Stimulated activated CD4-positive, alpha-beta T cell treated with anti-CD3 and anti-CD28 coated beads, Interleukin-15, amount 100 ng/mL, for 48 hours (primary cell): Measurements from ENCODE around the gene HPS1.

Experiments
- DNase-seq, 2 donors: peaks; one replicate each; pipeline ENCODE4 v3.0.0-alpha.2; 2020; ENCODE audit warnings: low read depth in 2 of 2

The HPS1 gene

DNA sequence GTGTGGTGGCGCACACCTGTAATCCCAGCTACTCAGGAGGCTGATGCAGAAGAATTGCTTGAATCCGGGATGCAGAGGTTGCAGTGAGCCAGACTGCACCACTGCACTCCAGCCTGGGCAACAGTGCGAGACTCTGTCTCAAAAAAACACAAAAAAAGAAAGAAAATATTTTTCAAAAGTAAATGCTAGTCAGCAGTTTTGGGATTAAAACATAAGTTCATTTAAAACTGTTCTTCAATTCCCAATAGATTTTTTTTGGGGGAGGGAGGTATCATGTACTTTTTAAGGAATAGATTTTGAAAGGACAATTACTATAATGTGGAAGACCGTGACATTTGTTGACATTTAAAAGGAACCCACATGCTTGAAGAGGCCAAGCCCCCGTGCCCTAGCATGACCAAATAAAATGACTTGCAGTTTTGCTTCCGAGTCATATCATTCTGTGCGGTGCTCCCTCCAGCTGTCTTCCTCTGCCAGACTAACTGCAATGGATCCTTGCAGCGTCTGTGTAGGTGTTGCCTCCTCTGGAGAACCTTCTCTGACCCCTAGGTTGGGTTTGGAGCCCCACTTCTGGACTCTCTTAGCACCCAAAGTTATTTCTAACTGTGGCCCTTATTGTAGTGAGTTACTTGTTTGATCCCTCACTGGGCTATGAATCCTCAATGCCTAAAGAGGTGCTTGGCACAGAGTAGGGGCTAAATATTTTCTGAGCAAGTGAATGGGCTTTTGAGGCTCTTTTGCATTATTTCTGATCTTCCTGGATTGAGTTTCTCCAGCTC is 17.4 kb upstream of the HPS1 start:
- DNase-seq: no peak

DNA sequence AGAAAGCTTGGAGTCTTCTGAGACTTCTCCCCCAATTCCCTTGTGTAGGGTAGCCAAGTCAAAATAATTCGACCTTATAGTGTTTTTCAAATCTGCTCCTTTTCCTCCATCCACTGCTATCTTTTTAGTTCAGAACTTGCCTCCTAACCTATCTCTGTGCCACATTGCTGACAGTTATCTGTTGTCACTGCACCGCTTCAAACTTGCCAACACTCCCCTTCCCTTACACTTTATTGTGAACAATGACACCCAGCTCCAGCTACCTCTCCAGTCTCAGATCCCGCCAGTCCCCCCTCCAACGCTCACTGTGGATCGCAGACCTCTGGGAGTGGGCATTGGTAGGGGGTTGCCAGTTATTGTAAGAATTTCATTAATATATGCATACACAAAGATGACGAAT is 16.3 kb upstream of the HPS1 start:
- DNase-seq: no peak

DNA sequence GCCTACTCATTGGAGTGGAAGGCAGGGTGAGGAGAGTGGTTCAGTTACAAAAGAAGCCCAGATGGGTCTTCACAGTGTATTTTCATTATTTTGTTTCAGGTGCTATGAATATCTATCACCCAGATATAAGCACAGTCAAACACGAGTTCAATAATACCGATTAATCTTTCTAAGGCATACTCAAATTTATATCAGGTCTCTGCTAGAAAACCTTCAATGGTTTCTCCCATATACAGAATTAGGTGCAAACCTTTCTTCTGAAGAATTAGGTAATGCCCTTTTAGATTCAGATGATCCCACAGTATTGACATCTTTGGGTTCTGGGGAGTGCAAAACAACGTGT is 14.7 kb upstream of the HPS1 start:
- DNase-seq: no peak

DNA sequence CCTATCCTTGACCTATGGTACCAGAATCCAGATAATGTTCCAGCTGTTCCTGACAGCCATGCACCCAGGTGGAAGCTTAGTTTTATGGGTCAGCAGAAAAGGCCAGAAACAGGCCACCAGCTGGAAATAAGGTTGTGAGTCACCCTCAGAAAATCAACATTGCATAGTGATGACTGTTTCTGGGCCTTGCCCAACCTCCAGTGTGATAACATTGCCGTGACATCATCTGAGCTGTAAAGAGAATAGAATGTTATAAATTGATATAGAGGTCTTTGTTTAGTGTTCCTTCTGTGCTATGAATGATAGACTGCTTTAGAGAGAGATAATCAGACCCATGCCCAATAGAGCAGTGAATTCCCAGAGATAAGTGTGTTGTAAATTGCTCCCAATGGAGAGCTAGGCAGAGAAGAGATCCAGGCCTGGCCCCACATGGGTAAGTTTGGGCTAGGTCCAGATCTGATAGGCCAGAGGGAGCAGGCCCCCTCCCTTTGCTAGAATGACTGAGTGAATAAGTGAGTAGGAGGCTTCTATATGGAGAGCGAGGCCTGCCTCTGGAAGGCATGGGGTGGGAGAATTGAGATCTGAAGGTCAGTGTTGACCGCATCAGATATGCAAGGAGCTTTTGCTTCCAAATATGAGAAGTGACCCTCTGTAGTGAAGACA is 14.2 kb upstream of the HPS1 start:
- DNase-seq: no peak

DNA sequence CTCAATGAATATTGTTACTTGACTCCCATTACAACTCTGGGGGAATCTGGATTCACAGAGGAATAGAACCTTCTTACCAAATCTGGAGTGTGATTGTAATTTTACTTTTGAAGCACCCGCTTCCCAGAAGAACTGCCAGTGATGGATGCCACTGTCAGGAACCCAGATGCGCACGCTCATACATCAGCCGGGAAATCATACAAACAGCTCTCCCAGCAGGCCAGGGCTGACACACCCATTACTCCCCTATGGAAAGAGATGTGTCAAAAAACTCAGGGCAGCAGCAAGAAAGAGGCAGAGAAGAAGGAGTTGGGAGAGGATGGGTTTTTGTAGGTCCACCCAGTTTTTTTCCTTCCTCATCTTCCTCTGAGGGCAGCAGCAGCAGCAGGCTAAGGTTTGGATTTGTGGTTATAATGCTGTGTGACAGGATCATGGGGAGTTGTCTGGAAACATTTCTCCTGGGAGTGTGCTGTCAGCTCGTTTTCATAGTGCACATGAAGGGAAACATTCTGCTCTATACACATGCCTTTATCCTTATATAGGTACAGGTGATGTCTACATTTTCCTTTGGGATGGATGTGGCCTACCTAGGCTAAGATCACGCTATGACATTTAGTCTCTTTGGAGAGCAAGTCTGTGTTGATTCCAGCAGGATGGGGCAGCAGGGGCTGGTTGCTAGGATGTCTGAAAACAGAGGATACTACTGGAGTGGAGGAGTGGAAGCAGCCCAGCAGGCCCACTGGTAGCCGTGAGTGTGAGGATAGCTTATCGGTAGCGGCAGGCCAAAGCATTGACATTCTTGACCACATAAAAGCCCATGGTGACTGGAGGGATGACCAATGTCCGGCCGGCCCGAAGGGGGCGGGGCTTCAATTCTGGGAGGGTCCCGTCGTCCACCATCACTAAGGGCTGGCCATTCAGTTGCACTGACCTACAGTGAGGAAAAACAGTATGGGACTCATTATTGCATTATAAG is 12.4 kb upstream of the HPS1 start:
- DNase-seq: no peak

DNA sequence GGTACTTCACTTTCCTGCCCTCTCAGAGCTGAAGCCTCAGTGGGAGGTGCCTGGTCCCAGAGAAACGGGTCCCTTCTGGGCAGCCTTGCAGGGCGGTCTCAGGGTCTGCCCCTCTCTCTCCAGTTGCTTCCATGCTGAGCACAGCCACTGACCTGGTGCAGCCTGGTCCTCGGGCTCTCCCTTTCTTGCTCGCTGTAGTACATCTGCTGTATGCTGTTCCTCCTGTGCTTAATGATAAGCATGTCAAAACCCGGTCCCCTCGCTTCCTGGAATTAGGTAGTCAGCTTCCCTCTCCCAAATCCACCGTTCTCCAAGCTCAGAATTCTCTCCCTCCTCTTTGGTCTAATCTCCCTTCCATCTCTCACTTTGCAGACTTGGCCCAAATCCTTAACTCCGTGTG is 11.0 kb upstream of the HPS1 start:
- DNase-seq: no peak

DNA sequence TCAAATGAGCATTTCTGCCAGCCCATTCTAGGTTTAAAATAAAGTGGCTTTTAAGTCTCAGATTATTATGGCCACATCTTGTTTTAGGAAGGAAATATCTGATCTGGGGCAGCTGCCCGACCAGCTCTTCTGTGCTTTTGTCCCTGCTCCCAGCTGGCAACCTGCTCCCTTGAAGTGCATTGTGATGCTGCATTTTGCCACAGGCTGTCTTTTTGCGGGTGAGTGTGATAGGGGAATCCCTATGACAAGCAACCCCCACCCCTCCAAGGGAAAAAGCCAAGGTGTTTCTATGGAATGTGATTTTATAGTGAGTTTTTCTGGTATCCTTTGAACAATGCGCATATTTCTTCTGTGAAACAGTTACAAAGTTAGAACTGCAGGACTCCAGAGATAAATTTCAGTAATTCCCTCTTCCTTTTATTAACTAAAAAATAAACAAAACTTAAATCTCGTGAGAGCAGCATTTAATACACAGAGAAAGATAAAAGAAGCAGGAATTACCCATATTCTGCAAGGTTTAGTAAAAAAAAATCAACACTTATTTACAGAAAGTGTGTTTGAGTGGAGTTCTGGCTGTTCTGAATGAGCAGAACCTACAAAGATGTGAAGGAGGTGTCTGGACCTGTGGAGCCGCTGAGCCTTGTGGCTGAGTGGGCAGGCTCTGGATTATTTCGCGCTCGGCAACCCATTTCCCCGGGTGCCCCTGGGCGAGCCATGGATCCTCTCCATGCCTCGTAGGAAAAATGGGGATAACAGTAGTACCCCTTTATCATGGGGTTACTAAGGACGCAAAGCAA is 10.1 kb upstream of the HPS1 start:
- DNase-seq: no peak

DNA sequence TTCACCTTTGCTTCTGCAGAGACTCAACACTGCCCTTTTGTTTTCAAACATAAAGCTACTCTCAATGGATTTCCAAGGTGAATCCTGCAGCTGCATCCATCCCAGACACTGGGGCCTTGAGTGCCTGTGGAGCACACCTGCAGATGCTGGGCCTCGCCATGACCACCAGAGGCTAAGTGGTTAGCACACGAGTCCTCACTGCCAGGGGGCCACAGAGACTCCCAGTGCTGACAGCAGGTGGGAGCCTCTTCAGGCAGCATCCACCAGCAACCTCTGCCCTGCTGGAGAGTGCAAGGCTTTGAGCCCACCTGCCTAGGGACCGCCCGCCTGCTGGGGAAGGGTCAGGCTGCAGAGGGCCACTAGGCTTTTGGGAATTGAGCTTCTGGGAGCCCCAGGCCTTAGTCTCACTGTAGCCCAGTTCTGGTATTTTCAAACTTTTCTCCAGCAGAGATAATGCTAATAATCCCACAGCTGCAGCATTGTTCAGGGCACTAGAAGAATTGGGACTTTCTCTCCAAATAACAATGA is 9.4 kb upstream of the HPS1 start:
- DNase-seq: no peak

DNA sequence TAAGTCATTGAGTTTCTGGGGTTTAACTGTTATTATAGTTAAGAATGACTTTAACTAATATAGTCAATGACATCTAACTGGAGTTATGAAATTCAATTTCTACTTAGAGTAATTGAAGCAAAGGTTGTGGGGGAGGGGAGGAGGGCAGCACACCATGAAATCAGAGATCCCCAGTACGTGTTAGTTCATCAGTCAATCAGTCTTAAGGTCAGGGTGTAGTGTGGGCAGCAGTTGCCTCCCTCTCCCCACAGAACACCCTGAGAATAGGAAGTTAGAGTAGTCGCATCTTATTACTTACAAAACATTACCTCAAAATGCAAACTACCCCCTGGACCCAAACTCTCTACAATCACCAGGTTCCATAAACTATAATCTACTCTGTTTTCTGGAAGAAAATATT is 7.0 kb upstream of the HPS1 start:
- no peak for DNase-seq

DNA sequence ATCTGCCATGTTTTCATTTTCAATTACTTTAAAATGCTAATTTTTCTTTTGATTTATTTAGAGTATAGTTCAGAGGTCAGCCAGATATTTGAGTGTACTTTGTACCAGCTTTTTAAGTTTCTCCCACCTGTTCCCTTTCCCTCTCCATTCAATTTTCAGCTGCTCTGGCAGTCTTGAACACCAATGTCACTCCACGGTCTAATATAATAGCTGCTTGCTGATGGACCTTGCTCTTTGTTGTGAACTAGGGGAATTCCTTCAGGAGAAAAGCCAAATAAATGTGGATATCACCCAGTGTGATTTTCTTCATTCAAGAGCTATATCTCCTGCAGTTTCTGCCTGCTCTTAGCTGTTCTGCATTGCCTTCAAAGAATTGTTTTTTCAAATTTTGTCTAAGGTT is 3.9 kb upstream of the HPS1 start:
- DNase-seq: no peak

DNA sequence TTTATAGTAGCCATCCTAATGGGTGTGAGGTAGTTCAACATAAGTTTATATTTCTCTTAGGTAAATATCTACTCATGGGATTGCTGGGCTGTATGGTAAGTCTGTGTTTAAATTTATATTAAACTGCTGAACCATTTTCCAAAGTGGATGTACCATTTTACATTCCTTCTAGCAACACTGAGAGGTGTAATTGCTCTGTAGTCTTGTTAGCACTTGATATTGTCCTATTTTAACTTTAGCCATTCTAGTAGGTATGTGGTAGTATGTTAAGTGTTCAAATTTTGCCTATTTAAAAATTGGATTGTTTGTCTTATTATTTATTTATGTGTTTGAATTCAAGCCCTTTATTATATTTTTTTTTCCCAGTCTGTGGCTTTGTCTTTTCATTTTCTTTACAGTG is 2.6 kb upstream of the HPS1 start:
- DNase-seq: no peak

DNA sequence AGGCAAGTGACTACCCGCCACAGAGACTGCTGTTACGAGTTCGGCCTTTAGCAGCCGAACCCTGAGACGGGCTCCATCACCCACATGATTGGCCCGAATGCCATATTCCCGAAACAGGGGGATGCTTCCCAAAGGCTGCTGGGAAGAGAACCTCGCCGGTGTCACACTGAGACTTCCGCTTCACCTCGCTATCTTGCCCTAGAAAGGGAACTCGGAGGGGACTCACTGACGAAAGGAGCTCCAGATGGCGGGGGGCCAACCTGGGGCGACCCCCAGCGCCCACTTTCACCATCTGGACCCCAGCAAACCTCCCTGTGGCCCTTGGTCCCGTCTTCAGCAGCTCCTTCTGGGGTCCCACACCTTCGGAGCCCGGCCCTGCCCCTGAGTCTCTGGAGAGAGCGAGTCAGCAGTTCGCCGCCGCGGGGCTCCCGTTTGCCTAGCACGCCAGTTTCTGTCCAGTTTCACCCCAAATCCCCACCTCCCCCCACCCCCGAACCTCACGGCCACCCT is 529 bp downstream of the HPS1 start:
- DNase-seq: peak in 1 of 2 donors; percentile 19

DNA sequence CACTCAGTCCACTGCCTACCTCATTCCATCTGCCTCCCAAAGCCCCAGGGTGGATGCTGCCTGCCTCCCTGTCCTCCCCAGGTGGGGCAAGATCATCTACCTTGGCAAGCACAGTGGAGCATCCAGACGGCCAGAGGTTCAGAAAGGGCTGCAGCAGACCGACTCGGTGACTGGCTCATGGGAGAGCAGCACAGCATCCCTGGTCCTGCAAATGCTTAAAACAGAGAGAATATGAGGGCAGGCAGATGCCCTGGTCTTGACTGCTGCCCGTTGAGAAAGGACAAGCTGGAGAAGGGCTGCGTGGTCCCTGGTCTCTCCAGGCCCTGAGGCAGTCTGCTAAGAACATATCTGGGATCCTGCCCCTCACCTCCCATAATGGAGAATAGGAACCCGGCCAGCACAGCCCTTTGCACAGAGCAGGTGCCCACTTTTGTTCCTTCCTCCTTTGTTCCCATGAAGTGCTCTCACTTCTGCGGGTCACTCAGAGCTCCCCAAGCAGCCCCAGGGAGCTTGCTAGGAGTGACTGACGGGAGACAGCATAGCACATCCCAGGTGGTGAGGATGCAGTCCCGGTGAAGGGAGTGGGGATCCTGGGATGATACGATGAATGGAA is 1.4 kb downstream of the HPS1 start:
- DNase-seq: no peak

DNA sequence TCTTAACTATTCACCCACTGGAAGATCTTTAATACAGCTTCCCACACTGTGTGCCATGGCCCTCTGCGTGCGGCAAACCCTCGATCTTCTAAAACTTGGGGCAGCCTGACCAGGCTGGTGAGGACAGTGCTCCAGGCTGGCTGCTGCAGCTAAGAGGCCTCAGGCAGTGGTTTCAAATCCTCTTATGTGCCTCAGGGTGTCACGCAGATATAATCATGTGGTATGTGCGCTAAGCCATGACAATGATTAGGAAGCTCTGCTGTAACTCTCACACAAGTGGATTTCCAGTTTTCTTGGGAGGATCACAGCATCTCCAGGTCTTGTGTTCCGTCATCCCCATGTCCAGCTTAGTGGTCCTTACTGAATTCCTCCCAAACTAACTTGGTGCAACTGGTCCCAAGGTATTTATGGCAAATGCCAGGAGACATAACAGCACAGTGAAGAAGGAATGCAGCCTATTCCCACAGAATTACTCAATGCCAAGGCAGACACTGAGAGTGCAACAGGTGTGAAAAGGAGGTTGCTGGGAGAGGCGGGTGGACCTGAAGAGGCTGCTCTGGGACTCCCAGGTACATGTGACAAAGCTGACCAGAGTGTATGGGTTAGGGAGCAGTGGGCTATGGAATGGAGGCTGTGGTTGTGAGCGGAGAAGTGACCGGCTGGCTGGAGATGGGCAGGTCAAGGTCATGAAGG is 2.3 kb downstream of the HPS1 start:
- DNase-seq: no peak

DNA sequence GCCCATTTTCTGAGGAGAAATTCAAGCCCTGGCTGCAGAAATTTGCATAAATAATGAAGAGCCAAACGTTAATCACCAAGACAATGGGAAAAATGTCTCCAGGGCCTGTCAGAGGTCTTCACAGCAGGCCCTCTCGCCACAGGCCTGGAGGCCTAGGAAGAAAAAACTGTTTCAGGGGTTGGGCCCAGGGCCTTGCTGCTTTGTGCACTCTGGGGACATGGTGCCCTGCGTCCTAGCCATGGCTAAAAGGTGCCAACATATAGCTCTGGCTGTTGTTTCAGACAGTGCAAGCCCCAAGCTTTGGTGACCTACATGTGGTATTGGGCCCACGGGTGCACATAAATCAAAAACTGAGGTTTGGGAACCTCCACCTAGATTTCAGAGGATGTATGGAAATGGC is 8.0 kb downstream of the HPS1 start:
- no peak for DNase-seq

DNA sequence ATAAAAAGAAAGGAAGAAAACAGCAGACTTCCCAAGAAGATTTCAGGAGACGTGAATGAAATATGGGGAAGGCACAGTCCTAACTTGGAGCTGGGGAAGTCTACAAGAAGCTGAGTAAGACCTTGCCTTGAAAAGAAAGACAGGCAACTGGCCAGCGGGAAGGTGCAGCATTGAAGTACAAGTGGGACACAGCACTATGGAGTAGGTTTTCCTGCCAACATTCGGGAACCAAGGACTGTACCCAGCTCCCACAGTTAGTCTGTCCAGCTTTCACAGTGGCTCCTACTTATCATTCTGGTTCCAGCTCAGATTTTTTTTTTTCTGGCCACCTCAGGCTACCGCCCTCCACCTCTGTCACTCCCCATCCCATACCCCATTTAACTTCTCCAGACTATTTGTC is 10.0 kb downstream of the HPS1 start:
- no peak for DNase-seq

DNA sequence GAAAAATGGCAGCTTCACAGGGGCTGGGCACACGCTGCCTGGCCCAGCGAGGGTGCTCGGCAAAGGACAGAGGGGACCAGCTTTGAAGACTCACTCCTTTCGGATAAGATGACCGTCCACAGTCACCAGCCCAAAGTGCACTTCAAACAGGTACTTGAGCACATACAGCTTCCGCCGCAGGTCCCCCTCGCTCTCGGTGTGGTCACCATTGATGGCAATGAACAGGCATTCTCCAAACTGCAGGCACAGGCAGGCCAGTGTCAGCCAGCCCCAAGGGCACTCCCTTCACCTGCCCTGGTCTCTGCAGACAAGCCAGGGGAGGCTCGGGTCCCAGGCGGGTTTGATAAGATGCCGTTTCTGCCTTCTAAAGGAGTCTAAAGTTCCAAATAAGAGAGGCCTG is 11.6 kb downstream of the HPS1 start:
- DNase-seq: no peak

DNA sequence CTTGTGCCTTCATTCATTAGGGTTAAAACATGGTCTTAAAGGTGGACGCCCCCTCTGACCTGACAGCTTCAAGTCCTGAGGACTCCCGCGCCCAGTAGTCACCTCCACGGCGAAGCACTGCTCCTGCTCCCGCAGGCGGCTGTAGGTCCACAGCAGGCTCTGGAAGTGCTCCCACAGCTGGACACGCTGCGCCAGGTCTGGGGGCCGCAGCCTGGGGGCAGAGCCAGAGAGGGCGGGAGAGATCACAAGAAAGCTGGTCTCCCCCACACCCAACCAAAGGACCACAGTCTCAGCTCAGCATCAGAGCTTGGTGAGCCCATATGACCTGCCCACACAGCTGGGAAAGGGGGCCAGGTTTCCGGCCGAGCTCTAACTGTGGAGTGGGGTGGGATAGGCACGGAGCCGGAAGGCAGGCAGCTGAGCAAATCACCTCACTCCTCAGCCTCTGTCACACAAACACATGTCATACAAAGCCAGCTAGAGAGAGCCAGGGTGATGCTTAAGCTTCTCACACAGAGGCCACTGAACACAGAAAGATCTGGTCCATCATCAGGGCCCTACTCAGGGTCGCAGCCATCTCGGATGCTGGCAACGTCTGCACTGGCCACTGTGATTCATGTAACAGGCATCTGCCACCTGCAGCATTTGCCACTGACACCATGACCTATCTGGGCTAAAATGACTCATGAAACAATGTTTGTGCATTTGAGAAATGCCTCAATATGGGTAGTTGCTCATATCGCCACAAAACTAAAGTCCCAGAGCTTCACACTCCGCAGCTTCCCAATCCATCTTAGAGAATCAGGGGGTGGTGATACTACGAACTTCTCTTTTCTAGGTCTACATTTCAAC is 12.6 kb downstream of the HPS1 start:
- no peak for DNase-seq

DNA sequence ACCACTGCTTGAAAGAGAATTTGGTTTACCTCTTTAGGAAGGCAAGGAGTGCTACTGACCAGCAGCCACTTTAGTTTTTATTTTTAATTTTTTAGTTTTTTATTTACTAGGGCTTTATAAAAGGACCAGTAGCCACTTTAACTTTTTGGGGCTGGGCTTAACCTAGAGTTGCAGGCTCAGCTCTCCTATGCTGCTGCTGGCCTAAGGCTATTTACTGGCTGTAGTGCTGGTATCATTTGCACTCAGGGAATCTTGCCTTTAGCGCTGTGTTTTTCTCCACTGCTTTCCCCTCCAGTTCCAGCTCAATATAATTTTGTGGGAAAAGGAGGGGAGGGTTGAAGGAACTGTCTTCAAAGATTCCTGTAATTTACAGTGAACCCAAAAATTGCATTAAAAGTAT is 13.4 kb downstream of the HPS1 start:
- no peak for DNase-seq
